Stimulated activated CD4-positive, alpha-beta T cell treated with anti-CD3 and anti-CD28 coated beads, Interleukin-2, amount 100 ng/mL, for 48 hours (primary cell): ENCODE measurements around the gene ROBO2.

Experiments
- DNase-seq, 2 donors: peaks; one replicate each; pipeline ENCODE4 v3.0.0-alpha.2; 2020

Gene ROBO2

DNA sequence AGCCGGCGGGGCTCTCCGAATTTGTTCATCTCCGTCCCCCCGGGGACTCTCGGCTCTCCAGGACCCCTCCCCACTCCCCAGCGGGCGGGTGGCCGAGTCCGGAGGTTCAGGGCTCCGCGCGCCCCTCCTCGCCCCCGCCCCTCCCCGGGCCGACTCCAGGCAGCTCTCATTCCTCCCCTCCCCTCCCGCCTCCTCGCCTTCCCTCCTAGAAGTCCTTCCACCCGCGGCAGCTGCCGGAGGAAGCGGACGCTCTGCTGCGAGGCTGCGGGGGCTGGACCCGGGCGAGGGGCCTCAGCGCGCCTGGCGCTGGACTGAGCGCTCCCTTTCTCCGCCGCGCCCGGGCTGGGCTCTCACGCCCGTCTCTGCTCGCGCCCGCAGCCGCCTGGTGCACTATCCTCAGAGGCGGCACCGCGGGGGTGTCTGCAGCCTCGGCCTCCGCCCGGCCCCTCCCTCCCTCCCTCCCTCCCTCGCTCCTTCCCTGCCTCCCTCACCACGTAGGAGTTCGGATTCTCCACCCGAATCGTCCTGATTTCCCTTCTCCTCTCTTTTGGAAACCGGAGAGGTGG lies at the start of gene ROBO2:
TSS of gene ROBO2 (plus strand) at position 494 of the 566 bp plus-strand sequence. CDS start 687 bp downstream, outside the sequence.
- no peak for DNase-seq

DNA sequence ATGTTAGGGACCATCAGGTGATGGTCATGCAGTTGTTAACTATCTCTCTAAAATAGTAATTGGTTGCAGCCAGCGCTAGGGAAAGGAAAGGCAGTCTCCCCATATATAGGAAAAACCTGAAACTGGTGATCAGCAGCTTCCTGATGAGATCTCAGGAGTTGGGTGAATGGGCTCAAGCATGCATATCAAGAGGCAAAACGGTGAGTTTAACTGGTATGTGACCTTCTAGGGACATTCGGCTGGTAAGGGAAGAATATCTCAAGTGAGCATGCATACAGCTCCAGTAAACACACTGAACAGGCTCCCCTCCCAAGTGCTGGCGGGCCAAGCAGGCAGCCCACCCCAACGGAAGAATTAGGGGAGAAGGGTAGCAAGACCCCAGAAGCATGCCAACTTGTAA lies 49.3 kb upstream of the ROBO2 start:
- no peak for DNase-seq

DNA sequence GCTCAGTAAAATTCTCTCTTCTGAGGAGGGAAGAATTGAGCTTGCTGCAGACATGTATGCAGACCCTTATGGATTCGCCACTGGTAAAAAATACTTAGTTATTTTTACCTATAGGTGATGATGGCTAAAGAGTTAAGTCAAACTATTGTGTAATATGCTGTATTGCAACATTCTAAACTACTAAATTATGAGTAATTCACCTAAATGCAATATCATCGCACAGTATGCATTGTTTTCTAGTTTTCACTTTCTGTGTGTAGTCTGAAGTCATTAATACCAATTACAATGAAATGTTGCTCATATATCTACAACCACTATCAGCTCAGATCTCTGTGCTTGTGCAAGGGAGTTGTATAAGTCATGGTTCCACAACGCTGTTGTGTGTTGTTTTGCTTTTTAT lies 48.7 kb upstream of the ROBO2 start:
- DNase-seq = no peak

GRCh38 chr3:76997733-76998132 lies 42.2 kb upstream of the ROBO2 start:
- DNase-seq = no peak

DNA sequence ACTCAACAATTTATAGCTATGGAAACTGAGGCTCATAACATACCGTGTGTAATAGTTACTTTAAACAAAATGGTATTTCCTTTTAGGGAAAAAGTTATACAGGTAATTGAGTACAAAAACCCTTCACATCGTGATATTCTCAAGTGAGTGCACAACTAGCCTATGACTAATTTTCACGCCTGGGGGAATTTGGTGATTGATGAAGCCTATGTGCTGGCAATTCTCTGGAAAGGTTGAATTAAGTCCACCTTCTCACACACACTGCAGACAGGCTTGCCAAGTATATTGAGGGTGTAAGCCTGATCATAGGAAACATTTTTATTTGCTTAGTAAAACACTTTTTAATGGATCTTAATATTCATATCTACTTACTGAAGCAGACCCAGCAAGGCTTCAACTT lies 41.3 kb upstream of the ROBO2 start:
- no peak for DNase-seq

DNA sequence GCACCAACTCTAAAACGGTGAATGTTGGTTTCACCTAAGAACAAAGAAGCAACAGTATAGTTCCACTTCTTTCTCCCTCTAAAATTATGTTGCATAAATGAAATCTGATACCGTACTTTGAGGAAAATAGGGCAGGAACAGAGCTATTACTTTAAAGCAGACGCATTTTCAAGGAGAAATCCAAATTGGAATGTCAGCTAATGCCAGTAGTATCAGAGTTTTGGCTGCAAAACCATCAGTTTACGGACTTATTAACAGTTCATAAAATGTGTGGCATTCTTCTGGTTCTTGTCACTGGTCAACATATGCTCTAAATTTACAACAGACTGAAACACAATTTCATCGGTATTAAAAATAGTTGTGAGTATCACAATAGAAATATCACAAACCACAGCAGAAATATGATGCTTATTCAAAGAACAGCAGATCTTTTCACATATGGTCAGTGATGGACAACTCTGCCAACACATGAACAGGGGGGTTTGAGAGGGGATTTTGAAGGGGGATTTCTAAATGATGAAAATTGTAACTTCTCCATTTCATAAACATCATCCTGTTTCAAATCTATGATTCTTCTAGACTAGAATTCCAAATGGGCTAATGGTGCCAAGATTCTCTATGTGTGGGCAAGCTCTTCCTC lies 38.7 kb upstream of the ROBO2 start:
- no peak for DNase-seq

- DNase-seq = no peak
Measured at GRCh38 chr3:77014226-77014625, 25.7 kb upstream of the ROBO2 start.

DNA sequence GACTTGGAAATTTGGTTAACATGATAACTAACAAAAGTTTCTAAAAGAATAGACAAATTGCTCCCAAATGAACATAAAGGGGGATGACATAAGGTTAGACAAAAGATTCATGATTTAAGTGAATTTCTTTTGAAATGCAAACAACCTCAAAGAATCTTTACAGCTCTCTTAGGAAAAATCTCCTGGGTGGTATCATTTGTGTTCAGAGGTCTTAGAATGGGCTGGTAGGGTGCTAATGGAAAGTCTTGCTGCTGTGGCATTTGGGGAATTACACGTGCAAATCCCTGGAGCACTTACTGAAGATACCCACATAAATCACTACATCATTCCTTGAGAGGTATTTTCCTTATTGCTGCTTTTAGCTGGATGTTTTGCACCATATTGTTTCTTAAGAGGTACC lies 14.4 kb upstream of the ROBO2 start:
- DNase-seq = no peak

GRCh38 chr3:77026904-77027634 lies 12.8 kb upstream of the ROBO2 start:
- DNase-seq = no peak

- no peak for DNase-seq
Measured at GRCh38 chr3:77028005-77028404, 11.9 kb upstream of the ROBO2 start.

DNA sequence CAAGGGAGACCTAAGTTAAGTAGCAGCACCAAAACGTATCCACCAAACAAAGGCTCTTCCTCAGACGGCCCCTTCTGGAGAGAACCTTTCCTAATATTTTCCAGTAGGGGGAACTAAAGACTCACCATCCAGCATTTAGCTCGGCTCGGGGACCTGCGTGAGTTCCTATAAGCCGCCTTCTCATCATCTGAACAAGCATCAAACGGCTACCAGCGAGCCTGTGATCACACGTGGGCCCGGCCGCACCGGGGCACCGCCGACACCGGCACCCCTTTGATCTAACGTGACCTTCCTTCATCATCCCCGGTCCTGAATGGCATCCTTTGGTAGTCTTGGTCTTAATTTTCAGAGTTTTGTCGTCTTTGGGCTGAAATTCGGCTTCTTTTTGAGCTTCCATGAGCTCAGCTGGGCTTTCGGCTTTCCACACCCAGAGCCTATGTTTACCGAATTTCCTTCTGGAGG lies 1.4 kb upstream of the ROBO2 start:
- DNase-seq = peak in 1 of 2 donors; percentile 0

DNA sequence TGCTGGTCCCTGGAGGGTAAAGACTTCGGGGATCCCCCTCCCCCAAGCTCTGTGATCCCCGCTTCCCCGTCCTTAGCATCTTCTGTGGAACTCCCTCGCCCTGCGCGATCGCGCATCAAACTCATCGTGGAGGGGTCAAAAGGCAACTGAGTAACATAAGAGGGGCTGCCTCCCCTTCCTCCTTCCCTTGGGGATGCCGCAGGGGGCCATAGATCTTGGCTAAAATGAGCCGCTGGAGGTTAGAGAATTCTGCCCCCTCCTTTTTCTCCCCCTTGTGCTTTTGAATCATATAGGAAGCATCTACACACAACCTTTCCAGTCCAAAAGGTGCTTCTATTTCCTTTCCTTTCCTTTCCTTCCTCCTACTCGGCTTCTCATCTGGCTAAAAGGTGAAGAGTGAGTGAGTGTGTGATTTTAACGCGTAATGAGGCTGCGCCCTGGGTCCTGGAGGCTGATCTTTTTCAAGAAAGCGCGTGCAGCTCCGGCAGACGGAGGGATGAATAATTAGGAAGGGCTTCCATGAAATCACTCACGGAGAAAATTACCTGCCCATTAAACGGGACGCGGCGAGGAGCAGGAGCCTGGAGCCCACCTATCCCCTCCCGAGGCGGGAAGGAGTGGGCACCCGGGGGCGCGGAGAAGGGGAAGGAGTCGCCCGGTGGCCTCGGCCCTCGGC lies 831 bp upstream of the ROBO2 start:
- DNase-seq = no peak

- no peak for DNase-seq
Measured at GRCh38 chr3:77040216-77040615, 317 bp downstream of the ROBO2 start.

- DNase-seq = no peak
Measured at GRCh38 chr3:77040926-77041722, 1.2 kb downstream of the ROBO2 start.

- no peak for DNase-seq
Measured at GRCh38 chr3:77041811-77042210, 1.9 kb downstream of the ROBO2 start.

- DNase-seq = no peak
Measured at GRCh38 chr3:77042343-77042742, 2.4 kb downstream of the ROBO2 start.

DNA sequence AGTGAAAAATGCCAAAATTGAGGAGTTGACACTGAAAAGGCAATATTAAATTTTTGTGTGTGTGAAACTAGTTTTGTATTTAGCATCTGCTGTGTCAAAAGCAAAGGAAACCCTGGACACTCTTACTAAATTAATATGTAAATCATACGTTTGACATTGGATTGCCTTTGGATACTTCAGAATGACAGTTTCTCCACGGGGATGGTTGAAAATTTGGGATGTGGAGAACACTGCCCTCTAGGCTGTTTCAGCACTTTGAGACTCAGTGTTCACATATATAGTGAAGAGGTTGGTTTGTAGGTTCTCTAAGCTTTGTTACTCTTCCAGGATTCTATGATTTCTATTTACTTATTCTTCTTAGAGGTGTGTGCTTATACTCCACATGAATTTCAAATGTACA lies 3.0 kb downstream of the ROBO2 start:
- no peak for DNase-seq

GRCh38 chr3:77045686-77046085 lies 5.8 kb downstream of the ROBO2 start:
- DNase-seq = no peak

DNA sequence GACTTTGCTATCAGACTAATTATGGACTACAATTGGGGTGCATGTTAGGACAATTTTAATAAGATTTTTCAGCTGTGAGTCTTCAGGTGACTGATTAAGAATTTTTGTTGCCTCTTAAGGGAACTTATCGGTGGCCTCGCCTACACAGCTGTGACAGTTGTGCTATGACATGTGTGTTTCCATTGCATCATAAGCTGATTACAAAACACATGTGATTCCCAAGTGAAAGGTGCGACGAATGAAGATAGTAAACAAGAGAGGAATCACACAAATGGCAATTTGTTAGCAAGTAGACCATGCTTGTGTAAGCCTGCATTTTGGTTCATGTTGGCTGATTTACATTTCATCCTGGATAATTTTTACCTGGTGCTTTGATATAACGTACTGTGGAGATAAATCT lies 8.3 kb downstream of the ROBO2 start:
- DNase-seq = no peak

DNA sequence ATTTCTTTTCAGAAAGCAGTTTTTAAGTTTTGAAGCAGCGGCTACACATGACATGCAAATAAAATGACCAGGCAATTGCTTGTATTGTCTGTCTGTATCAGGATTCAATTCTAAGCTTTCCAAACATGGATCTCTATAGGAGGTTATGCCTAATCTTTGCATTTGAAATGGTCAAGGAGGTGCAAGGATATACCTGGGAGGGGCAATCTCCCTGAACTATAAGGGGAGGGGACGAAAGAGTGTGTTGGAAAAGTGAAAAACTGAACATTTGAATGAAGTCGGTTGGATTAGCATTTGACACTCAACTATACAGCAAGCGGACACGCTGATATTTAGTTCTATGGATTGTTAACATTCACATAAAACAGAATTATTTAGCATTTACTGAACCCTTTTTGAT lies 11.7 kb downstream of the ROBO2 start:
- DNase-seq = no peak

DNA sequence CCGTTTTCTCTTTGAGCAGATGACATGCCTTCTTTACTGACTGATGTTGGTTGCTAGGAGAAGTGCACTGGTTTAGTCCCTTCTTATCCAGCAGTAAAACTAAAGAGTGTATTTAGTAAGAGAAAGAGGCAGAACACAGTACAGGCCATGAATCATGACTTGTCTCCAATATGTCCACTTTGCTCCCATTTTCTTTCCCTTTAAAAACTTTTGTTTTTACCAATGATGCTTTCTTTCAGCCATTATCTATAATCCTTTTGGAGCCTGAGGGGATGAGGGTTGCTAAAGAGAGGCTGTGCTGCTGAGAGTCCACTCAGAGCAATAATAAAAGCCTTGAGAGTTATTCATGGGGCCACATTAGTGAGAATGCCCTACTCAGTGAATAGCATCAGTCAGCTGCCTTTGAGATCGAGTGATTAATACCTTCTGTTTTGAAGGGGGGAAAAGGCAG lies 12.2 kb downstream of the ROBO2 start:
- DNase-seq = no peak

GRCh38 chr3:77052733-77053670 lies 13.1 kb downstream of the ROBO2 start:
- no peak for DNase-seq
